Left kidney (tissue), 1 donor: ENCODE measurements around the gene ALG12. TPM values are rescaled to one million over a fixed set of nuclear protein-coding genes. Genes with fewer than 3 reads are reported as not detected.

Experiments used
- polyA plus RNA-seq: library from polyadenylated mRNA; unstranded; fragments of 120-200 nt; gene quantifications from one replicate; pipeline ENCODE4 v1.2.1, GENCODE V29; 2013; ENCODE audit not compliant: insufficient read length

Gene ALG12
- polyA plus RNA-seq, 1 donor: 24.1 TPM

Other genes with a start within 250 kb of the ALG12 start
- 37.1 TPM for gene BRD1, start 90.6 kb downstream of the ALG12 start, polyA plus RNA-seq
- gene ZBED4, start 64.6 kb downstream of the ALG12 start, polyA plus RNA-seq: 18.0 TPM
- 24.9 TPM for gene CRELD2, start 196 bp upstream of the ALG12 start, polyA plus RNA-seq
- 12.3 TPM for gene PIM3, start 42.3 kb upstream of the ALG12 start, polyA plus RNA-seq
- 0.08 TPM for gene IL17REL, start 94.3 kb upstream of the ALG12 start, polyA plus RNA-seq
- gene TTLL8, start 139.9 kb upstream of the ALG12 start, polyA plus RNA-seq: not detected
- 0.88 TPM for gene MLC1, start 167.0 kb upstream of the ALG12 start, polyA plus RNA-seq
- gene MOV10L1, start 171.6 kb upstream of the ALG12 start, polyA plus RNA-seq: 1.2 TPM